HCT116 (cell line): ENCODE measurements around the gene PMF1.

Experiments used
- ATF3 ChIP-seq: IDR thresholded peaks from 2 replicates; pipeline ENCODE4 v1.6.1; 2012
- CTCF ChIP-seq, 3 experiments: fragments of 200-600 bp in 1 of 3; sonication (generic) in 1 of 3; IDR thresholded peaks in 2 of 3; conservative IDR thresholded peaks in 1 of 3; 2 replicates each; pipeline ENCODE4 v1.5.1; 2012 to 2017; ENCODE audit warnings: low read depth in 2 of 3, low read length in 2 of 3, antibody characterized with exemption in 1 of 3, borderline replicate concordance in 1 of 3, control low read depth in 1 of 3, mild to moderate bottlenecking in 1 of 3, mixed read lengths in 1 of 3, mixed run types in 1 of 3, moderate library complexity in 1 of 3; ENCODE audit not compliant: insufficient read depth in 1 of 3
- EZH2 ChIP-seq: fragments of 200-600 bp; sonication (generic); IDR thresholded peaks from 2 replicates; pipeline ENCODE4 v1.6.1; 2017; ENCODE audit warnings: antibody characterized with exemption, mixed run types
- EZH2phosphoT487 ChIP-seq: fragments of 200-600 bp; IDR thresholded peaks from 2 replicates; pipeline ENCODE4 v1.6.1; 2018; ENCODE audit warnings: antibody characterized with exemption, borderline replicate concordance
- POLR2A ChIP-seq: IDR thresholded peaks from 2 replicates; pipeline ENCODE4 v1.7.0; 2011; ENCODE audit warnings: borderline replicate concordance; ENCODE audit not compliant: insufficient read depth, insufficient read length; ENCODE audit errors: extremely low read depth
- RAD21 ChIP-seq: IDR thresholded peaks from 2 replicates; pipeline ENCODE4 v1.6.1; 2012; ENCODE audit warnings: low read depth, mild to moderate bottlenecking
- REST ChIP-seq: IDR thresholded peaks from 2 replicates; pipeline ENCODE4 v1.6.1; 2012; ENCODE audit warnings: low read depth
- YY1 ChIP-seq: IDR thresholded peaks from 2 replicates; pipeline ENCODE4 v1.6.1; 2011; ENCODE audit warnings: low read length, low read depth, moderate library complexity, mild to moderate bottlenecking; ENCODE audit not compliant: insufficient replicate concordance; ENCODE audit errors: extremely low read depth
- TF ChIP-seq, protein P1 (sequence below): IDR thresholded peaks from 2 replicates; pipeline ENCODE4 v1.6.1; 2011; ENCODE audit warnings: mild to moderate bottlenecking, low read length, moderate library complexity; ENCODE audit not compliant: insufficient replicate concordance; ENCODE audit errors: extremely low read depth

DNA sequence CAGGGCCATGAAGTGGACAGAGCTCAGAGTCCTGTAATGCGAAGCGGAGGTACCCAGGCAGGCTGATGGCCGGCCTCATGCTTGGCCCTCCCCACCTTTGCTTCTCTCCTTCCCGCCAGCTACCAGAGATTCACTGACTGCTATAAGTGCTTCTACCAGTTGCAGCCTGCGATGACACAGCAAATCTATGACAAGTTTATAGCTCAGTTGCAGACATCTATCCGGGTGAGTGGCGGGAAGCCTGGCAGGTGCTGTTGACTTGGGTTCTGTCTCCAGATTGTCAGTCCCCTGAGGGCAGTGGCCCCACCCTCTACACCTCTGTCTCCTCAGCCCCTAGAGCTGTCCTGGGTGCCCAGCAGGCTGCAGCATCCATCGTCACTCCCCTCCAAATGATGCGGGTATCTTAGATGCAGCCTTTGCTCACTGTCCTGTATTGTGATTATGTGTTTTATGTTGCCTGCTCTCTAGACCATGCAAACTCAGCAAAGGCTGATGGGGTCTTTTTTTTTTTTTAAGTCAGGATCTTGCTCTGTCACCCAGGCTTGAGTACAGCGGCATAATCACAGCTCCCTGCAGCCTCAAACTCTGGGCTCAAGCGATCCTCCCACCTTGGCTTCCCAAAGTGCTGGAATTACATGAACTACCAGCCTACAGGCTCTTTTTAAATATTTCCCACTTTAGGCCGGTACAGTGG is 19.5 kb downstream of the PMF1 start:
- TF ChIP-seq CTCF (IDR thresholded peaks at IDR 0.05 in 2 of 3, conservative IDR thresholded peaks at IDR 0.05 in 1 of 3; ENCODE audit: borderline replicate concordance in 1 of 3, insufficient read depth in 1 of 3, low read depth in 2 of 3, low read length in 2 of 3): no peak
- TF ChIP-seq ATF3: no peak
- no peak for TF ChIP-seq EZH2phosphoT487
- TF ChIP-seq YY1: no peak
- TF ChIP-seq REST: no peak
- no peak for TF ChIP-seq POLR2A
- TF ChIP-seq, protein P1, sequence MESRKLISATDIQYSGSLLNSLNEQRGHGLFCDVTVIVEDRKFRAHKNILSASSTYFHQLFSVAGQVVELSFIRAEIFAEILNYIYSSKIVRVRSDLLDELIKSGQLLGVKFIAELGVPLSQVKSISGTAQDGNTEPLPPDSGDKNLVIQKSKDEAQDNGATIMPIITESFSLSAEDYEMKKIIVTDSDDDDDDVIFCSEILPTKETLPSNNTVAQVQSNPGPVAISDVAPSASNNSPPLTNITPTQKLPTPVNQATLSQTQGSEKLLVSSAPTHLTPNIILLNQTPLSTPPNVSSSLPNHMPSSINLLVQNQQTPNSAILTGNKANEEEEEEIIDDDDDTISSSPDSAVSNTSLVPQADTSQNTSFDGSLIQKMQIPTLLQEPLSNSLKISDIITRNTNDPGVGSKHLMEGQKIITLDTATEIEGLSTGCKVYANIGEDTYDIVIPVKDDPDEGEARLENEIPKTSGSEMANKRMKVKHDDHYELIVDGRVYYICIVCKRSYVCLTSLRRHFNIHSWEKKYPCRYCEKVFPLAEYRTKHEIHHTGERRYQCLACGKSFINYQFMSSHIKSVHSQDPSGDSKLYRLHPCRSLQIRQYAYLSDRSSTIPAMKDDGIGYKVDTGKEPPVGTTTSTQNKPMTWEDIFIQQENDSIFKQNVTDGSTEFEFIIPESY: no peak
- TF ChIP-seq RAD21: no peak
- TF ChIP-seq EZH2: no peak
